H1 (cell line): ENCODE data around the gene CAMTA1. TPM values are rescaled to one million over a fixed set of nuclear protein-coding genes. Genes with fewer than 3 reads are reported as not detected.
A peak's percentile ranks its signal among the peaks of the same experiment; 100 is the strongest.

Experiments used
- CTCF ChIA-PET: fragments of 300-600 bp; sonication (Branson Sonifier 250); formaldehyde crosslinking; loops from one replicate; lab custom pipeline; 2021; ENCODE audit not compliant: partially characterized antibody; lab: Charles Lee
- POLR2A ChIA-PET: fragments of 300-600 bp; sonication (Branson Sonifier 250); formaldehyde crosslinking; loops from one replicate; lab custom pipeline; 2021; ENCODE audit warnings: inconsistent platforms; ENCODE audit not compliant: partially characterized antibody; lab: Charles Lee
- DNase-seq, 2 experiments: peaks; one replicate each; pipeline versions ENCODE4 v3.0.0 to v3.0.0-alpha.2; 2010 to 2022; ENCODE audit warnings: low spot score in 2 of 2, low read depth in 1 of 2, mixed read lengths in 1 of 2
- FAIRE-seq: peaks from 2 replicates; lab custom pipeline; 2011; peaks lifted over from hg19 to GRCh38; lab: Jason Lieb, UNC
- H2AFZ ChIP-seq: 2 replicates; pipeline ENCODE4 v1.8.1; 2012; ENCODE audit warnings: low read length, inconsistent platforms
- H2AK5ac ChIP-seq: 2 replicates; pipeline ENCODE4 v1.6.1; 2013; ENCODE audit warnings: low read depth, low read length
- H2BK120ac ChIP-seq: replicated peaks from 2 replicates; pipeline ENCODE3; 2013; ENCODE audit warnings: low read depth, low read length, inconsistent platforms
- H2BK12ac ChIP-seq: 2 replicates; pipeline ENCODE4 v1.6.1; 2013; ENCODE audit warnings: low read depth, low read length
- H2BK15ac ChIP-seq: 2 replicates; pipeline ENCODE4 v1.6.1; 2013; ENCODE audit warnings: low read length
- H2BK20ac ChIP-seq: 2 replicates; pipeline ENCODE4 v1.6.1; 2013; ENCODE audit warnings: low read length
- H2BK5ac ChIP-seq: 2 replicates; pipeline ENCODE4 v1.6.1; 2013; ENCODE audit warnings: low read depth, low read length
- H3K14ac ChIP-seq: 2 replicates; pipeline ENCODE4 v1.6.1; 2013; ENCODE audit warnings: inconsistent platforms; ENCODE audit not compliant: insufficient read length
- H3K18ac ChIP-seq: 2 replicates; pipeline ENCODE4 v1.6.1; 2013; ENCODE audit warnings: low read length; ENCODE audit errors: extremely low read depth
- H3K23ac ChIP-seq: 2 replicates; pipeline ENCODE4 v1.6.1; 2013; ENCODE audit warnings: inconsistent platforms; ENCODE audit not compliant: insufficient read length
- H3K23me2 ChIP-seq: 2 replicates; pipeline ENCODE4 v1.6.1; 2013; ENCODE audit warnings: low read depth, low read length
- H3K27ac ChIP-seq: 2 replicates; pipeline ENCODE4 v1.6.1; 2011; ENCODE audit warnings: low read depth, low read length, inconsistent platforms
- H3K27me3 ChIP-seq, 4 experiments: replicated peaks in 1 of 4; 1 replicate in 1 of 4; 2 replicates in 3 of 4; pipeline versions ENCODE4 v1.6.1 to v1.8.1; 2011 to 2013; ENCODE audit warnings: low read length in 3 of 4, mild to moderate bottlenecking in 3 of 4, inconsistent platforms in 2 of 4, mixed read lengths in 2 of 4, moderate library complexity in 1 of 4; ENCODE audit not compliant: control insufficient read depth in 3 of 4, insufficient read depth in 3 of 4; ENCODE audit errors: extremely low read depth in 1 of 4
- H3K36me3 ChIP-seq, 4 experiments: 2 replicates each; pipeline versions ENCODE4 v1.6.1 to v1.8.1; 2011 to 2013; ENCODE audit warnings: mild to moderate bottlenecking in 4 of 4, low read length in 3 of 4, moderate library complexity in 2 of 4, control low read depth in 1 of 4, inconsistent platforms in 1 of 4; ENCODE audit not compliant: insufficient read depth in 4 of 4, control insufficient read depth in 2 of 4
- H3K4ac ChIP-seq: replicated peaks from 2 replicates; pipeline ENCODE3; 2013; ENCODE audit warnings: low read length, low read depth, mixed read lengths, inconsistent platforms; ENCODE audit not compliant: insufficient read length
- H3K4me1 ChIP-seq, 4 experiments: replicated peaks in 1 of 4; 1 replicate in 1 of 4; 2 replicates in 3 of 4; pipeline versions ENCODE4 v1.6.1 to v1.8.1; 2011 to 2013; ENCODE audit warnings: low read length in 3 of 4, inconsistent platforms in 2 of 4, mixed read lengths in 1 of 4; ENCODE audit not compliant: insufficient read depth in 4 of 4, control insufficient read depth in 3 of 4
- H3K4me2 ChIP-seq, 2 experiments: 2 replicates each; pipeline versions ENCODE4 v1.6.1 to v1.8.1; 2011 to 2013; ENCODE audit warnings: low read depth in 2 of 2, low read length in 2 of 2, control low read depth in 1 of 2, inconsistent platforms in 1 of 2, mild to moderate bottlenecking in 1 of 2; ENCODE audit not compliant: insufficient read depth in 1 of 2
- H3K4me3 ChIP-seq, 4 experiments: fragments of 200-600, 300-600 bp in 1 of 4; sonication (generic), shearing (Covaris generic), sonication (Bioruptor Twin) in 1 of 4; 2 replicates each; pipeline versions ENCODE4 v1.5.1 to v1.8.1; 2011 to 2016; ENCODE audit warnings: low read length in 4 of 4, low read depth in 3 of 4, control low read depth in 2 of 4, inconsistent platforms in 2 of 4, mild to moderate bottlenecking in 2 of 4, mixed read lengths in 1 of 4, moderate library complexity in 1 of 4; ENCODE audit not compliant: insufficient read depth in 2 of 4; ENCODE audit errors: extremely low read depth in 1 of 4
- H3K56ac ChIP-seq: replicated peaks from 2 replicates; pipeline ENCODE3; 2013; ENCODE audit warnings: low read depth, mild to moderate bottlenecking, mixed read lengths, low read length, inconsistent platforms; ENCODE audit not compliant: insufficient read length
- H3K79me1 ChIP-seq: 2 replicates; pipeline ENCODE4 v1.6.1; 2013; ENCODE audit warnings: low read depth, low read length, control low read depth
- H3K79me2 ChIP-seq, 2 experiments: 2 replicates each; pipeline versions ENCODE4 v1.6.1 to v1.8.1; 2012 to 2013; ENCODE audit warnings: low read length in 2 of 2, mild to moderate bottlenecking in 2 of 2, inconsistent platforms in 1 of 2; ENCODE audit not compliant: insufficient read depth in 2 of 2, control insufficient read depth in 1 of 2
- H3K9ac ChIP-seq, 4 experiments: replicated peaks in 1 of 4; 1 replicate in 1 of 4; 2 replicates in 3 of 4; pipeline versions ENCODE4 v1.6.1 to v1.8.1; 2011 to 2013; ENCODE audit warnings: low read depth in 3 of 4, low read length in 3 of 4, control low read depth in 2 of 4, mild to moderate bottlenecking in 2 of 4, moderate library complexity in 2 of 4, inconsistent platforms in 1 of 4; ENCODE audit errors: extremely low read depth in 1 of 4
- H3K9me3 ChIP-seq, 2 experiments: 2 replicates each; pipeline versions ENCODE4 v1.6.1 to v1.8.1; 2012 to 2013; ENCODE audit warnings: mild to moderate bottlenecking in 2 of 2, moderate library complexity in 2 of 2, control low read depth in 1 of 2, inconsistent platforms in 1 of 2, low read depth in 1 of 2, low read length in 1 of 2, mixed read lengths in 1 of 2; ENCODE audit not compliant: insufficient read depth in 2 of 2
- H4K20me1 ChIP-seq, 2 experiments: replicated peaks in 1 of 2; 2 replicates each; pipeline versions ENCODE3 to v1.8.1; 2011 to 2013; ENCODE audit warnings: inconsistent platforms in 2 of 2, low read length in 2 of 2, mild to moderate bottlenecking in 1 of 2; ENCODE audit not compliant: insufficient read depth in 2 of 2, control insufficient read depth in 1 of 2
- H4K5ac ChIP-seq: 2 replicates; pipeline ENCODE4 v1.6.1; 2013; ENCODE audit warnings: low read length, low read depth, mixed read lengths, inconsistent platforms; ENCODE audit not compliant: insufficient read length
- H4K8ac ChIP-seq: 2 replicates; pipeline ENCODE4 v1.8.0; 2013; ENCODE audit warnings: mild to moderate bottlenecking, moderate library complexity, low read length, inconsistent platforms; ENCODE audit not compliant: insufficient read depth; ENCODE audit errors: extremely low read depth
- H4K91ac ChIP-seq: replicated peaks from 2 replicates; pipeline ENCODE3; 2013; ENCODE audit warnings: low read length, mixed read lengths, inconsistent platforms; ENCODE audit not compliant: insufficient read length
- CHD1 ChIP-seq: IDR thresholded peaks from 2 replicates; pipeline ENCODE4 v1.6.1; 2012; ENCODE audit warnings: low read depth, low read length, improper control_type of control experiment
- KDM1A ChIP-seq: fragments of 200-600, 300-600 bp; sonication (generic); IDR thresholded peaks from 2 replicates; pipeline ENCODE4 v1.7.1; 2016; ENCODE audit warnings: mild to moderate bottlenecking, low read length, borderline replicate concordance
- KDM4A ChIP-seq: IDR thresholded peaks from one replicate; pipeline ENCODE4 v1.7.1; 2012; ENCODE audit warnings: low read depth, mild to moderate bottlenecking, moderate library complexity, low read length, inconsistent platforms; ENCODE audit not compliant: severe bottlenecking
- MAX ChIP-seq: IDR thresholded peaks from 2 replicates; pipeline ENCODE4 v1.6.1; 2012; ENCODE audit warnings: inconsistent platforms
- NANOG ChIP-seq: IDR thresholded peaks from 2 replicates; pipeline ENCODE4 v1.6.1; 2011; ENCODE audit warnings: low read length, low read depth, mild to moderate bottlenecking, inconsistent platforms; ENCODE audit not compliant: insufficient read depth, poor library complexity, severe bottlenecking
- RAD21 ChIP-seq, 2 experiments: IDR thresholded peaks in 1 of 2; conservative IDR thresholded peaks in 1 of 2; 2 replicates each; pipeline ENCODE4 v1.6.1; 2011; ENCODE audit warnings: low read depth in 2 of 2, low read length in 2 of 2, improper control_type of control experiment in 1 of 2, inconsistent platforms in 1 of 2, mild to moderate bottlenecking in 1 of 2, moderate library complexity in 1 of 2
- RBBP5 ChIP-seq: IDR thresholded peaks from 2 replicates; pipeline ENCODE4 v1.7.1; 2012; ENCODE audit warnings: low read depth, mild to moderate bottlenecking, inconsistent platforms, low read length, moderate library complexity, borderline replicate concordance
- RNF2 ChIP-seq: fragments of 200-900, 300-1000 bp; sonication (generic); IDR thresholded peaks from 2 replicates; pipeline ENCODE4 v1.7.1; 2016; ENCODE audit warnings: borderline replicate concordance, low read depth, mild to moderate bottlenecking, antibody characterized with exemption, low read length; ENCODE audit not compliant: poor library complexity, severe bottlenecking; ENCODE audit errors: missing control alignments
- SUZ12 ChIP-seq: fragments of 200-600 bp; sonication (generic); IDR thresholded peaks from 2 replicates; pipeline ENCODE4 v1.6.1; 2012; ENCODE audit warnings: mild to moderate bottlenecking, inconsistent platforms, low read length, moderate library complexity, mixed read lengths
- TAF1 ChIP-seq: IDR thresholded peaks from 2 replicates; pipeline ENCODE4 v1.6.1; 2011; ENCODE audit warnings: mild to moderate bottlenecking, low read depth, low read length
- YY1 ChIP-seq: IDR thresholded peaks from 2 replicates; pipeline ENCODE4 v1.6.1; 2011; ENCODE audit warnings: low read depth, mild to moderate bottlenecking, low read length
- ZNF274 ChIP-seq: IDR thresholded peaks from 2 replicates; pipeline ENCODE4 v1.7.0; 2012; ENCODE audit warnings: low read length, borderline replicate concordance; ENCODE audit errors: extremely low read depth
- WGBS, 2 experiments: shearing (Covaris generic) in 1 of 2; methylation state at CpG; one replicate each; pipeline versions ENCODE4 v1.1.6 to v1.1.7; 2013 to 2015; ENCODE audit warnings: low lambda C conversion rate in 2 of 2, mixed read lengths in 2 of 2, inconsistent platforms in 1 of 2, low coverage in 1 of 2, missing lambda C conversion rate in 1 of 2; ENCODE audit not compliant: insufficient replicate concordance in 2 of 2, insufficient coverage in 1 of 2, insufficient read length in 1 of 2; ENCODE audit errors: extremely low coverage in 1 of 2, missing lambda C conversion rate in 1 of 2; 5-methylcytosine and 5-hydroxymethylcytosine counted together
- polyA plus RNA-seq, 7 experiments: library from polyadenylated mRNA; depleted of rRNA in 3 of 7; stranded (reverse) in 5 of 7; unstranded in 2 of 7; fragments of >200 nt in 5 of 7; fragments of 200-250 nt in 2 of 7; gene quantifications; 1 replicate in 5 of 7; 2 replicates in 1 of 7; 4 replicates in 1 of 7; pipeline versions ENCODE4 v1.2.1 to v1.2.3, GENCODE V29; 2011 to 2013; ENCODE audit warnings: missing spikeins in 2 of 7, mixed read lengths in 2 of 7
- total RNA-seq: library from RNA; stranded (reverse); fragmentation: NEBNext Ultra II Directional; extraction: Animal tissue kit (Norgen Biotek cat#: 25700); gene quantifications from 2 replicates; pipeline ENCODE4 v1.2.1, GENCODE V29; 2021

Gene CAMTA1
- total and polyA plus RNA-seq, 2 of the 8 experiments (the other 6 are each of a cell fraction or from before 2014, with no cell fraction given), result 65.0 to 119 TPM

DNA sequence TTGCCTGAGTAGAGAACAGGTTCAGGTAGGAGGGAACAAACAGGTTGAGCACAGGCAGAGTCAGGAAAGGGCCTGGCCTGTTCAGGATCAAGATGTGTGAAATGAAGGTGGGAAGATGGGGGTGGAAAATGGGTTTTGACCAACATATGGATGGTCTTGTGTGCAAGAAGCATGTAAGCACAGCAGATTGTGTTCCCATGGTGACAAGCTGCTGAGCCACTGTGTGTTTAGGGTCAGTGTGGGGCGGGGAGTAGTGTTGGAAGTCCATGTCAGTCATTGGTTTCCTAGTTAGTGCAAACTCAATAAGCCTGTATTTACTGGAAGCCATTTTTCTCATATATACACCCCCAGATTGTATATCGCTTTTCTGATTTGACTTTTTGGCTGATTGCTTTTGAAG is 111.9 kb downstream of the CAMTA1 start:
- Histone ChIP-seq H2AFZ (no peak overlapping the region), H3K23ac (no peak overlapping the region), H3K79me2 (no peaks in the 10 kb centered on the region), H4K8ac (no peak overlapping the region), H3K9me3 (no peaks in the 10 kb centered on the region), H2BK120ac (no peak overlapping the region), H3K79me1 (no peaks in the 10 kb centered on the region; the same call in 1 of the 2 replicates), H4K91ac (no peak overlapping the region), H3K14ac (no peak overlapping the region), H3K9ac (no peak overlapping the region), H3K18ac (no peak overlapping the region), H3K23me2 (no peaks in the 10 kb centered on the region), H2BK5ac (no peak overlapping the region; the same call in 1 of the 2 replicates), H4K20me1 (peaks cover 0 to 2% of the 10 kb centered on the region in 2 experiments), H3K4ac (no peak overlapping the region), H2AK5ac (no peak overlapping the region), H3K4me3 (no peak overlapping the region), H3K27me3 (no peaks in the 10 kb centered on the region), H3K27ac (no peak overlapping the region), H3K4me1 (no peaks in the 10 kb centered on the region), H2BK15ac (0 out of 2 replicates have a peak overlapping the region, but pooled peaks have one; percentile 40), H2BK20ac (no peak overlapping the region), H4K5ac (no peak overlapping the region), H3K4me2 (no peak overlapping the region), H3K36me3 (no peaks in the 10 kb centered on the region), H2BK12ac (no peak overlapping the region), H3K56ac (no peak overlapping the region)
- CTCF ChIA-PET, result interaction anchor here (0.6 to 1.5 kb wide), 5 partner anchors 9 to 146 kb away, joined by 3 to 6 read pairs (median 3); no protein-coding TSS in a partner anchor
- DNase-seq, result no peak
- no peak for FAIRE-seq
- POLR2A ChIA-PET, result interaction anchor here (0.6 to 1.8 kb wide), 3 partner anchors 11 to 20 kb away, joined by 3 to 5 read pairs (median 3); no protein-coding TSS in a partner anchor
- WGBS, 2 experiments, result 91% methylated on average over 2 of the region's 2 CpGs; no CpG with 5 or more reads in 1 of the 2 experiments
- TF ChIP-seq SUZ12 (no peak), MAX (no peak), CHD1 (no peak), YY1 (no peak), NANOG (no peak), KDM4A (no peak), ZNF274 (no peak), RAD21 (IDR thresholded peaks at IDR 0.05 in 1 of 2, conservative IDR thresholded peaks at IDR 0.05 in 1 of 2; ENCODE audit: low read depth in 2 of 2, low read length in 2 of 2) (no peak), KDM1A (no peak), RNF2 (no peak), RBBP5 (no peak), TAF1 (no peak)
